ENCODE measurements around the gene PRKG1.

Gene PRKG1

DNA sequence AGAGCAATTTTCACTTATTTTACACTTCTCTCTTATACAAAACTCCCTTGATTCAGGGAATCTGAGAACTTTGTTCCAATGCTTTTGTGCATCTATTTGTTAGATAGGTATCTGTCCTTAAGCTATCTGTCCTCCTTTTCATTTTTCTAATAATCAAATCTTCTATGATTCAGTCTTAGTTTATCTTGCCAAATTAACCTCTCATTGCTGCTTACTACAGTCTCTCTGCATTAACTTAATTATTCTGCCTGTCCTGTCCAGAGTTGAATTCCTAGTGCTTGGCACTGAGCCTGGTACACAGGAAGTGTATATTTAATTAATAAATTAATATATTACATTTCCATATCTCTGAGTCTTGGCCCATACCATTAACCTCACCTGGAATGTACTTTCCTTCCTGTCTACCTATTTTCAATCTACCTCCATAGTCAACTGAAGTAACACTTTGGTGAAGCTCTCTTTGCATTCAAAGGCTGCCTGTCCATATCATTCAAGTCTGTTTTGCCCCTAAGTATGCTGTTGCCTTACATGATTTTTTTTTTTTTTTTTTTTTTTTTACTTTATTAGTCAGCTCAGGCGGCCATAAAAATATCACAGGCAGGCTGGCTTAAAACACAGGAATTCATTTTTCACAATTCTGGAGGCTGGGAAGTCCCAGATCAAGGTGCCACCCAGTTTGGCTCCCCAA is 691.1 kb downstream of the PRKG1 start:
- Mint-ChIP-seq H3K36me3 (ENCODE audit: low read depth) (no peaks in the 10 kb centered on the region), H3K27ac (no peak overlapping the region), H3K27me3 (peaks cover 9% of the 10 kb centered on the region), H3K4me3 (no peak overlapping the region), H3K9me3 (peaks cover 7% of the 10 kb centered on the region), H3K4me1 (ENCODE audit: low read depth) (no peaks in the 10 kb centered on the region)

DNA sequence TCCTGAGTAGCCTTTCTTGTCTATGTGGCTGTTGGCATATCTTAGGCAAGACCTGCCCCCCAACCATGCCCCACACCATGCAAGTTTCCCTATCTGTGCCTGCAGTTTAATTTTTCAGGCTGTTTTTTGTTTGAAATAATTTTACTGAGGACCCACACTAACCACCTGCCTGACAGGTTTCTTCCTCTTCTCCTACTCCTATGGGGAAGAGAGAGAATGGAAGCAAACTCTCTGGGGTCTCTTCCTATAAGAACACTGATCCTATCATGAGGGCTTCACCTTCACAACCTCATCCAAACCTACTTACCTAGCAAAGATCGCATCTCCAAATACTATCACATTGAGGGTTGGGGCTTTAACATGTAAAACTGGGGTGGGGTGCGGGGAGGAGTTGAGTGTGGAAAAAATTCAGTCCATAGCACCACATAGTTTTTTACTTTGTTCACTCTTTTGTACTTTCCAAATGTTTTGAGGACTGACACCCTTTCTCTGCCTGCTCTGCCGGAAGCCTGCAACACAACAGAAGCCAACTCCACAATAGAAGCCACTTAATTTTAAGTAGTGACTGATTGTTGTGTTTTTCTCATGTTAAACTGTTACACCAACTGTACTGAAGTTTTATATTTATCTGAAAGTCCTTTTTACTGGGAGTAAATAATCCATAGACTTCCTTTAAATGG is 692.3 kb downstream of the PRKG1 start:
- no peaks in the 10 kb centered on the region for H3K36me3 Mint-ChIP-seq (ENCODE audit: low read depth)
- H3K27ac Mint-ChIP-seq = no peak overlapping the region
- peaks cover 9% of the 10 kb centered on the region for H3K27me3 Mint-ChIP-seq
- no peaks in the 10 kb centered on the region for H3K4me1 Mint-ChIP-seq (ENCODE audit: low read depth)
- H3K4me3 Mint-ChIP-seq = no peak overlapping the region
- peaks cover 7% of the 10 kb centered on the region for H3K9me3 Mint-ChIP-seq

DNA sequence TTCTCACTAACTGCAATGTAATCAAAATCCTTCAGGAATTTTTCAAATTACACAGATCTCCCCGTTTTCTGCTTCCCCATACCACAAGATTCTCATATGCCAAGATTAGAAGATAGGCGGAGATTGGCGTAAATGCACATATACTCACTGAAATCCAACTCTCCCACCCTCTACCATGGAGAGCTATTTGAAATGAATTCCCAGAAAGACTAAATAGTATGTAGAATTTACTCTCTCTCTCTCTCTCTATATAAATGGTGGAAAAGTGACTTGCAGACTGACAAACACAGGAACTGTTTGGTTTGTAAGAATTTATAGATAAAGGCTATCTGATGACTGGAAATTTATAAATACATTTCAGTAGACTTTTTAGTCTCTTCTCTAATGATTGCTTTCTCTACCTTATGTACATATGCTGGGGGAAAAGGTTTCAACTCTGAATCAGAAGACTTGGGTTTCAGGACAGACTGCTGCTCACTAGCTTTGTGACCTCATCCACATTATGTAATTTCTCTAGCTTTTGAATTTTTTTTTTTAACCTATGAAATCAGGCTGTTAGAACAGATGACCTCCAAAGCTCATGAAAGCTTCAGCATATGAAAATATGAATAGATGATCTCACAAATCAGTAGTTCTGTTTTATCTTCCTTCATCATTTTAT is 692.9 kb downstream of the PRKG1 start:
- H3K4me3 Mint-ChIP-seq = no peak overlapping the region
- H3K9me3 Mint-ChIP-seq = peaks cover 7% of the 10 kb centered on the region
- H3K36me3 Mint-ChIP-seq (ENCODE audit: low read depth) = no peaks in the 10 kb centered on the region
- H3K27me3 Mint-ChIP-seq = peaks cover 9% of the 10 kb centered on the region
- H3K4me1 Mint-ChIP-seq (ENCODE audit: low read depth) = no peaks in the 10 kb centered on the region
- H3K27ac Mint-ChIP-seq = no peak overlapping the region

DNA sequence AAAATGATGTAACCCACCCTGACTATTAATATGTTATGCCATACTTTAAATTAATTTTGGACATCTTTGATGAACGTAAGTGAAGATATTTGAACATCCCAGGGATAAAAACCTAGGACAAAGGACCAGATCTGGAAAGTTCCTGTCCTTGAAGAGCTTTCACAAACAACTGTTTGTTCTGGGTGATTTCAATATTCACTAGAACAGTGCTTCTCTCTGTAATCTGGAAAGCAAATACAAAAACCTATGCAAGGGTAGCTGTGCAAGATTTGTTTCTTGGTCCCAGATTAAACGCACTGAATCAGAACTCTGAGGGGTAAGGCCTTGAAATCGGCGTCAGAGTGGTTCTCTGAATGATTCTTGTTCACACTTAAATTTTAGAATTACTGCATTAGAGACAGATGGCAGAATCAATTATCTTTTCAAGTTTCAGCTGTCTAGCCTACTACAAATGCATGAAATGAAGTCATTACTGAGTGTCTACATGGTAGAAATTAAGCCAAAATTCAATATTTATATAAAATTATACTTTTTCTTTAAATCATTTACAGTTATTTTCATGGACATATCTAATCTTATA is 694.7 kb downstream of the PRKG1 start:
- Mint-ChIP-seq H3K4me1 (ENCODE audit: low read depth) (no peaks in the 10 kb centered on the region), H3K36me3 (ENCODE audit: low read depth) (no peaks in the 10 kb centered on the region), H3K27me3 (peaks cover 9% of the 10 kb centered on the region), H3K27ac (no peak overlapping the region), H3K4me3 (no peak overlapping the region), H3K9me3 (peaks cover 7% of the 10 kb centered on the region)

DNA sequence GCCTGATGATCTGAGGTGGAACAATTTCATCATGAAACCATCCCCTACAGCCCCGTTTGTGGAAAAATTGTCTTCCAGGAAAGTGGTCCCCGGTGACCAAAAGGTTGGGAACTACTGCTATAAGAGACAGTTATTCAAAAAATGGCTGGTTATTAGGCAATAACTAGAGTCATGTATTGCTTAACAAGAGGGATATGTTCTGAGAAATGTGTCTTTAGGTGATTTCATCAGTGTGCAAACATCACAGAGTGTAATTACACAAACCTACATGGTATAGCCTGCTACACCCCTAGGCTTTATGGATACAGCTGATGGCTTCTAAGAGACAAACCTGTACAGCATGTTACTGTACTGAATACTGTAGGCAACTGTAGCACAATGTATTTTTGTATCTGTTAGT is 696.4 kb downstream of the PRKG1 start:
- H3K36me3 Mint-ChIP-seq (ENCODE audit: low read depth) = no peaks in the 10 kb centered on the region
- H3K27me3 Mint-ChIP-seq = peaks cover 9% of the 10 kb centered on the region

DNA sequence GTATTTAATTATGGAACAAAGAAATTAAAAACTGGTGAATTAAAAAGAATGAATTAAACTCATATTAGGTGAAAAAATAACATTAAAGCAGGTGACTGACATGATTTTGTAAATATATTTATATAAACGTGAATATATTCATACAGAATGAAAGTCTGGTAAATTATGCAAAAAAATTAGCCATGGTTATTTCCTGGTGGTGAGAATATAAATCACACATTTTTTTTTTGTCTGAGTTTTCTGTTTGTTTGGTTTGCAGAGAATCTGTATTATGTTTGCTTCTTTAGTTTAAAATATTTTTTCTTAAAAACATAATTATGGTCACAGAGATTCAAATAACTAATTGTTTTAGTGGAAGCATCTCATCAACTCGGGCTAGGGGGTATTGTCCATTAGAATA is 698.1 kb downstream of the PRKG1 start:
- Mint-ChIP-seq H3K4me1 (ENCODE audit: low read depth) (no peaks in the 10 kb centered on the region), H3K36me3 (ENCODE audit: low read depth) (no peaks in the 10 kb centered on the region), H3K9me3 (no peaks in the 10 kb centered on the region), H3K27ac (no peak overlapping the region), H3K27me3 (peaks cover 2% of the 10 kb centered on the region), H3K4me3 (no peak overlapping the region)

More for the DNA sequence above, 696.4 kb downstream of the PRKG1 start:
- no peak overlapping the region for H3K4me3 Mint-ChIP-seq
- no peak overlapping the region for H3K27ac Mint-ChIP-seq
- H3K9me3 Mint-ChIP-seq = peaks cover 7% of the 10 kb centered on the region
- no peaks in the 10 kb centered on the region for H3K4me1 Mint-ChIP-seq (ENCODE audit: low read depth)

DNA sequence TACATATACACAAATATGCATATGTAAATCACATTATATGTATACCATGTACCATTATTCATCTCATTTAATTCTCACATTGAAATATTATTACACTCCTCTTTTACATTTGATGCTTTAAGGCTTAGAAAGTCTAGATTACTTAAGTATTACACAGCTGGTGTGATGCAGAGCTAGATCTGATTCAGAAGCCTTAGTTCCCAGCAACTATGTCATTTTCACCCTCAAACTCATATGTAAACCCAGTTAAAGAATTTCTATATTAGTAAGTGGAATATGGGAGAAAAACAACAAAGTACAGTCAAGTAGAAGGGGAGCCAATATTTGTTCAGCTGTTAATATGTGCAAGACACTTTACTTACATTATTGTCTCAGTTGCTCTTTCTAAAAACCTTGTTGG is 699.4 kb downstream of the PRKG1 start:
- Mint-ChIP-seq H3K4me1 (ENCODE audit: low read depth) (no peaks in the 10 kb centered on the region), H3K9me3 (no peaks in the 10 kb centered on the region), H3K36me3 (ENCODE audit: low read depth) (no peaks in the 10 kb centered on the region), H3K27ac (no peak overlapping the region), H3K27me3 (no peaks in the 10 kb centered on the region), H3K4me3 (no peak overlapping the region)

DNA sequence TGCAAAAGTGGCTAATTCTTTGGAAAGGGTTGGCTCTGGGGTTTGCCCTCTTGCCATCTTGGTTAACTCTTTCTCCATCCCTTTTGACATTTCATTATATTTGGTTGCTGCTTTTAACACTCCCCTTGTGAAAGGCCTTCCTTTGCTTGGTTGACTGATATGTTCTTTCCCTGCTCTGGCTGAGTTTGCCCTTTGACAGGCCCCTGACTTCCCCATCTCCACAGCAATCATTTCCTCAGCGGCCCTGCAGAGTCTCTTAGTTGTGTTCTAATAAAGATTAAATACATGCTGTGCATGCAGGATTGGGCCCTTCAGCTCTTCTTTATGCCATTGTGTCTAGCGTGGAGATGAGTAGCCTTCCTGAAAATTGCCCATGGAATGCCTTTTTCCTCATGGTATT is 709.7 kb downstream of the PRKG1 start:
- Mint-ChIP-seq H3K9me3 (no peaks in the 10 kb centered on the region), H3K4me1 (ENCODE audit: low read depth) (no peaks in the 10 kb centered on the region), H3K27ac (no peak overlapping the region), H3K36me3 (ENCODE audit: low read depth) (no peaks in the 10 kb centered on the region), H3K27me3 (no peaks in the 10 kb centered on the region), H3K4me3 (no peak overlapping the region)

DNA sequence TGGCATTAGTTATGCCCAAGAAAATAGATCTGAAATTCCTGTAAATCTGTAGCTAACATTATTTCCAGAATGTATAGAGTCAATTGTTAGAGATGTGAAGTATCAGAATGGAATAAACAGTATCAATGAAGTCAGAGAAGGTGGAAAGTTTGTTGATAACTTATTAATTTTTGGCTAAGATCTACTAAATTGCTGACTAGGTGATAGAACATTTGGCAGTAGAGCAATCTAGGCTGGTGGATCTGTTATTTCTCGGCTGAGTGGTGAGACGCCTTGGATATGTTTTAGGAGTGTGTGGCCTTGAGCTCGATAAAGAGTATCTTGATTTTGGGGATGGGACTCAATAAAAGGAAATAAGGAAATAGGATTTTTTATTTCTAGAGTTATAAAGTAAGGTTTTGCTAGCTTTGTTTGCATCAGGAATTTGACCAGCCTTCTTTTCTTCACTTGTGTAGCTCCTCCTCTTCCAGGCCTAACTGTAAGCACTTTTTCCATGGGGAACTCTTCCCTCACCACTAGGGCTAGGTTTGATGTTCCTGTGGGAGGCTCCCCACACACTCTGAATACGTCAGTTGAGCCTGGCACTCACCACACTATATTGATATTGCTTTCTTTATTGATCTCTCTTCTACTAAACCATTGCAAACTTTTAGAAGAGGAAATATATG is 711.9 kb downstream of the PRKG1 start:
- Mint-ChIP-seq H3K27ac (no peak overlapping the region), H3K4me1 (ENCODE audit: low read depth) (no peaks in the 10 kb centered on the region), H3K36me3 (ENCODE audit: low read depth) (no peaks in the 10 kb centered on the region)

DNA sequence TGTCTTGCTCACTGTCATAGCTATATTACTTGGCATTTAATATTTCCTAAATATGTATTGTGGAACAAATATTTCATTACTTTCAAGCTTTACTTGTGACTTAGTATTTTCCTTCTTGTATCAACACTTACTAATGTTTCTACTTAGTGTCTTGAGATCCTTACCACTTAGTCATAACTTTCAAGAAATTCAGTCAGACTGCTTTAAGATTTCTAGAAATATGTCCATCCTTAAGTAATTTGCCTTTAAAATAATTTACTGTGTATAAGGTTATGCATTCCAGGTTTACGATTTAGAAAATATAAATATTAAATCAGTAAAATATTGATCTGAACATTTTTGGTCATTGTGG is 712.4 kb downstream of the PRKG1 start:
- Mint-ChIP-seq H3K27me3 (peaks cover 4% of the 10 kb centered on the region), H3K36me3 (ENCODE audit: low read depth) (no peaks in the 10 kb centered on the region), H3K4me3 (no peak overlapping the region), H3K4me1 (ENCODE audit: low read depth) (no peaks in the 10 kb centered on the region), H3K9me3 (peaks cover 4% of the 10 kb centered on the region), H3K27ac (no peak overlapping the region)

More for the DNA sequence above, 711.9 kb downstream of the PRKG1 start:
- Mint-ChIP-seq H3K27me3 (peaks cover 4% of the 10 kb centered on the region), H3K9me3 (no peaks in the 10 kb centered on the region), H3K4me3 (no peak overlapping the region)

DNA sequence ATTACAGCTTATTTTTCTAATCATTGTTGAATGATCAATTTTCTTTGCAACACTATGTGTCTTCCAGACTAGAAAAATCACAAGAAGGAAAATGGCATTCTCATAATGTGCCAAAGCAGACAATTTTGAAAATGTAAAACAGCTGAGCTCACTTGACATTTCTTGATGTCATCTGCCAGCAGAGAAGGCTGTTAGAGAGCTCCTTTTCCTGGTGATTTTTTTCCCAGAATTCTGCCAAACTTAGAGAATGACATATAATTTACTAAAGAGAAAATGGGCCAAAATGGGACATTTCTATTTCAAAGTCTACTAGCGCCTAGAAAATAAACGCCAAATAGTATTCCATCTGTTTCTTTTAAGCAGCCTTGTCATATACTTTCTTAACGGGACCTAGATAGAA is 714.0 kb downstream of the PRKG1 start:
- Mint-ChIP-seq H3K27ac (no peak overlapping the region), H3K4me1 (ENCODE audit: low read depth) (no peaks in the 10 kb centered on the region), H3K9me3 (peaks cover 18% of the 10 kb centered on the region), H3K27me3 (peaks cover 4% of the 10 kb centered on the region), H3K4me3 (no peak overlapping the region), H3K36me3 (ENCODE audit: low read depth) (no peaks in the 10 kb centered on the region)

DNA sequence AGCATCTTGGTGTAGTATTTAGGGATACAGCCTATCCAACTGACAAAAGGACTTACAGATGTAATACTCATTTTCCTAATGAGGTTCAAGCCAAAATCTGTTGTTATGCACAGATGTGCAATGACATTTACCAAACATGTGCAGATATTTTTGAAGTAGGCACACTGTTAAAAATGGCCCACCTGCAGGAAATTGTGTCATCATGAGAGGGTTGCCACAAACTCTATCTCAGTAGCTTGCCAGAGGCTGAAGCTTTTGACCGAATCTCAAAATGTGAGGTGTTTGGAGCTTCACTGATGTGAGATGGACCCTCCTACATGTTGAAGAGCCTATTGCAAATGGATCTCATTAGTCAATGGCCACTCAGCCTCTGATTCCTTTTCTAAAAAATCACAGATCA is 714.8 kb downstream of the PRKG1 start:
- Mint-ChIP-seq H3K27me3 (peaks cover 4% of the 10 kb centered on the region), H3K9me3 (peaks cover 24% of the 10 kb centered on the region), H3K27ac (no peak overlapping the region), H3K4me3 (no peak overlapping the region), H3K4me1 (ENCODE audit: low read depth) (no peaks in the 10 kb centered on the region), H3K36me3 (ENCODE audit: low read depth) (no peaks in the 10 kb centered on the region)

DNA sequence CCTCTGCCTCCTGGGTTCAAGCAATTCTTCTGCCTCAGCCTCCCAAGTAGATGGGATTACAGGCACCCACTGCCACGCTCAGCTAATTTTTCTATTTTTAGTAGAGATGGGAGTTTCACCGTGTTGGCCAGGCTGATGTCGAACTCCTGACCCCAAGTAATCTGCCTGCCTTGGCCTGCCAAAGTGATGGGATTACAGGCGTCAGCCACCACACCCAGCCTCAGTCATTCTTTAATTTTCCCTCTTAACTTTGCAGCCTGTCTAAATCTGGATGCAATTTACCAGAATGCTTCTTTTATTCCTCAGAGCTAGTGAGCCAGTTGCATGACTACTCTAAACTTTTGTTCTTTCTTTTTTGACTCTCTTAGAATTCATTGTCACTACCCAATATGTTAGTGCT is 715.6 kb downstream of the PRKG1 start:
- Mint-ChIP-seq H3K4me1 (ENCODE audit: low read depth) (no peaks in the 10 kb centered on the region), H3K4me3 (no peak overlapping the region), H3K9me3 (peaks cover 26% of the 10 kb centered on the region), H3K27me3 (peaks cover 4% of the 10 kb centered on the region), H3K27ac (no peak overlapping the region), H3K36me3 (ENCODE audit: low read depth) (no peaks in the 10 kb centered on the region)

DNA sequence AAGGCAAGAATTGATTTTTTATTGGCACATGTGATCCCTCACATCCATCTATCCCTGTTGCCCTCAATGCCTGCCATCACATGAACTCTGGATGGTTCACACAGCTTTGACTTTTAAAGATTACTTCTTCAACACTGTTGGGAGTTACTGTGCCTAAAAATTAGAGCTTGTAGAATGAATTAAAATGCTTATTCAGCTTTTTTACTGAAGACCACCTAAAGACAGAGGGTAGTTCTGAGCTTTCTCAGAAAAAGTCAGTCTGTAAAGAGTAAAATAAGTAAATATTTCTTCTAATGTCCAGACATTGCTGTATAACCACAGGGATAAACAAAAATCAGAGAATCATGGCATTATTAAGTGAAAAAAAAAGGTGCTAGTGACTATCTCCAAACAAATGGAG is 718.4 kb downstream of the PRKG1 start:
- H3K4me3 Mint-ChIP-seq = no peak overlapping the region
- no peak overlapping the region for H3K27ac Mint-ChIP-seq
- no peaks in the 10 kb centered on the region for H3K36me3 Mint-ChIP-seq (ENCODE audit: low read depth)
- no peaks in the 10 kb centered on the region for H3K4me1 Mint-ChIP-seq (ENCODE audit: low read depth)
- peaks cover 26% of the 10 kb centered on the region for H3K9me3 Mint-ChIP-seq
- peaks cover 4% of the 10 kb centered on the region for H3K27me3 Mint-ChIP-seq

DNA sequence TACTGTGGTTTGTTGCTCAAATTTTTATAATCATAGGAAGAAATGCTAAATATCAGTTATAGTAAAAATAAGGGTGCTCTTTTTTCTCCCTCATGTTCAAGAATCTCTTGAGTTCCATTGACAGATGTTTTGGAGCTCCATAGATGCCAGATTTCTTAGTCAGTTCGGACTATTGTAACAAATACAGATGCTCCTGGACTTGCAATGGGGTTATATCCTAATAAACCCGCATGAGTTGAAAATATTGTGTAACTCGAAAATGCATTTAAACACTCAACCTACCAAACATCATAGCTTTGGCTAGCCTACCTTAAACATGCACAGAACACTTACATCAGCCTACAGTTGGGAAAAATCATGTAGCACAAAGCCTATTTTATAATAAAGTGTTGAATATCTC is 725.8 kb downstream of the PRKG1 start:
- H3K4me3 Mint-ChIP-seq = no peak overlapping the region
- peaks cover 5% of the 10 kb centered on the region for H3K27me3 Mint-ChIP-seq
- no peaks in the 10 kb centered on the region for H3K9me3 Mint-ChIP-seq
- no peaks in the 10 kb centered on the region for H3K4me1 Mint-ChIP-seq (ENCODE audit: low read depth)
- no peaks in the 10 kb centered on the region for H3K36me3 Mint-ChIP-seq (ENCODE audit: low read depth)
- no peak overlapping the region for H3K27ac Mint-ChIP-seq

Data from stimulated activated naive CD8-positive, alpha-beta T cell treated with anti-CD3 and anti-CD28 coated beads, Interleukin-15, Interleukin-2, amounts not matched to agents 100 ng/mL and 50 ng/mL, for 24 hours (primary cell).